Measurements from ENCODE around the gene UBN1. TPM values are rescaled to one million over a fixed set of nuclear protein-coding genes. Genes with fewer than 3 reads are reported as not detected.

UBN1 gene
- total RNA-seq, 3 donors from 2014 or later, result 28.8 to 32.8 (median 29.1) TPM

GRCh38 chr16:4880006-4880580 is 32.8 kb downstream of the UBN1 start:
- no peak for DNase-seq (ENCODE audit: low spot score in 2 of 2)
- H3K4me3 ChIP-seq, result no peak overlapping the region
- H3K27ac ChIP-seq, result no peak overlapping the region
- peaks cover 22% of the 10 kb centered on the region for H3K36me3 ChIP-seq
- intact Hi-C loops (cut with DNase I; ENCODE audit: low total_unique reads), result no loop called here
- H3K9me3 ChIP-seq, result no peaks in the 10 kb centered on the region
- peaks cover 4 to 5% of the 10 kb centered on the region in 2 donors for H3K4me1 ChIP-seq
- H3K27me3 ChIP-seq, result no peaks in the 10 kb centered on the region
- TF ChIP-seq, protein P1, sequence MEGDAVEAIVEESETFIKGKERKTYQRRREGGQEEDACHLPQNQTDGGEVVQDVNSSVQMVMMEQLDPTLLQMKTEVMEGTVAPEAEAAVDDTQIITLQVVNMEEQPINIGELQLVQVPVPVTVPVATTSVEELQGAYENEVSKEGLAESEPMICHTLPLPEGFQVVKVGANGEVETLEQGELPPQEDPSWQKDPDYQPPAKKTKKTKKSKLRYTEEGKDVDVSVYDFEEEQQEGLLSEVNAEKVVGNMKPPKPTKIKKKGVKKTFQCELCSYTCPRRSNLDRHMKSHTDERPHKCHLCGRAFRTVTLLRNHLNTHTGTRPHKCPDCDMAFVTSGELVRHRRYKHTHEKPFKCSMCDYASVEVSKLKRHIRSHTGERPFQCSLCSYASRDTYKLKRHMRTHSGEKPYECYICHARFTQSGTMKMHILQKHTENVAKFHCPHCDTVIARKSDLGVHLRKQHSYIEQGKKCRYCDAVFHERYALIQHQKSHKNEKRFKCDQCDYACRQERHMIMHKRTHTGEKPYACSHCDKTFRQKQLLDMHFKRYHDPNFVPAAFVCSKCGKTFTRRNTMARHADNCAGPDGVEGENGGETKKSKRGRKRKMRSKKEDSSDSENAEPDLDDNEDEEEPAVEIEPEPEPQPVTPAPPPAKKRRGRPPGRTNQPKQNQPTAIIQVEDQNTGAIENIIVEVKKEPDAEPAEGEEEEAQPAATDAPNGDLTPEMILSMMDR (IDR thresholded peaks at IDR 0.05), result no peak
- TF ChIP-seq POLR2A (IDR thresholded peaks at IDR 0.05) (no peak), POLR2AphosphoS5 (IDR thresholded peaks at IDR 0.05) (no peak)

GRCh38 chr16:4882000-4882632 is 34.8 kb downstream of the UBN1 start:
- H3K4me1 ChIP-seq, result peaks cover 3 to 5% of the 10 kb centered on the region in 2 donors
- no peak overlapping the region for H3K4me3 ChIP-seq
- no peaks in the 10 kb centered on the region for H3K27me3 ChIP-seq
- H3K27ac ChIP-seq, result peak overlapping the region in 1 of 2 donors; percentile 50
- no peaks in the 10 kb centered on the region for H3K9me3 ChIP-seq
- intact Hi-C loops (cut with DNase I; ENCODE audit: low total_unique reads), result no loop called here
- DNase-seq (ENCODE audit: low spot score in 2 of 2), result no peak
- TF ChIP-seq, protein P1 (IDR thresholded peaks at IDR 0.05), result no peak
- TF ChIP-seq POLR2A (IDR thresholded peaks at IDR 0.05), result no peak
- TF ChIP-seq POLR2AphosphoS5 (IDR thresholded peaks at IDR 0.05), result no peak
- H3K36me3 ChIP-seq, result peaks cover 36% of the 10 kb centered on the region

- intact Hi-C loops (cut with DNase I; ENCODE audit: low total_unique reads), result no loop called here
- no peaks in the 10 kb centered on the region for H3K27me3 ChIP-seq
- H3K9me3 ChIP-seq, result no peaks in the 10 kb centered on the region
- peak in 1 of 2 donors; percentile 62 for DNase-seq (ENCODE audit: low spot score in 2 of 2)
- peaks cover 0 to 5% of the 10 kb centered on the region in 2 donors for H3K4me1 ChIP-seq
- no peak overlapping the region for H3K4me3 ChIP-seq
- TF ChIP-seq POLR2A (IDR thresholded peaks at IDR 0.05) (no peak), POLR2AphosphoS5 (IDR thresholded peaks at IDR 0.05) (no peak)
- TF ChIP-seq, protein P1 (IDR thresholded peaks at IDR 0.05), result no peak
- H3K27ac ChIP-seq, result peak overlapping the region; percentile 46 to 50
- H3K36me3 ChIP-seq, result peaks cover 36% of the 10 kb centered on the region
These were observed 35.5 kb downstream of the UBN1 start for GRCh38 chr16:4882633-4883285.

DNA sequence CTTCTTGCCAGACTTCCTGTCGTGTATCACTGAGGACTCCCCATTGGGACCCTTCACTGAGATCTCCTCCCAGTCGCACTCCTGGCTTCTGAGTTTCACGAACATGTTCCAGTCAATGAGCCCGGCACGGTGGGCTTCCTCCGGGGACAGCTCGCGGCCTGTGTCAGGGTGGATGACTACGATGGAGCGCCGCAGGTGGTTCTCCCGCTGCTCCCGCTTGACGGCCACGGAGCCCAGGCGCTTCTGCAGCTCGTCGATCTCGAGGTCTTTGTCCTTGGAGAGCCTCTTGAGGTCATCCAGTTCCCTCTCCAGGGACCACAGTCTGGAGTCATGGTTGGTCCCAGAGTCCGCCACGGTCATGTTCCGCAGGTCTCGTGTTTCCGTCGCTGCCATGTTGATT is 36.2 kb downstream of the UBN1 start:
- no peak for TF ChIP-seq POLR2A (IDR thresholded peaks at IDR 0.05)
- TF ChIP-seq POLR2AphosphoS5 (IDR thresholded peaks at IDR 0.05), result no peak
- TF ChIP-seq, protein P1 (IDR thresholded peaks at IDR 0.05), result no peak
- Histone ChIP-seq H3K4me3 (no peak overlapping the region), H3K4me1 (peaks cover 0 to 5% of the 10 kb centered on the region in 2 donors), H3K27ac (no peak overlapping the region), H3K27me3 (no peaks in the 10 kb centered on the region), H3K36me3 (peaks cover 36% of the 10 kb centered on the region), H3K9me3 (no peaks in the 10 kb centered on the region)
- intact Hi-C loops (cut with DNase I; ENCODE audit: low total_unique reads), result no loop called here
- no peak for DNase-seq (ENCODE audit: low spot score in 2 of 2)

GRCh38 chr16:4884209-4884608 is 36.9 kb downstream of the UBN1 start:
- no peak overlapping the region for H3K4me3 ChIP-seq
- TF ChIP-seq POLR2AphosphoS5 (IDR thresholded peaks at IDR 0.05) (no peak), POLR2A (IDR thresholded peaks at IDR 0.05) (no peak)
- TF ChIP-seq, protein P1 (IDR thresholded peaks at IDR 0.05), result no peak
- no peak for DNase-seq (ENCODE audit: low spot score in 2 of 2)
- no peak overlapping the region for H3K27ac ChIP-seq
- intact Hi-C loops (cut with DNase I; ENCODE audit: low total_unique reads), result no loop called here
- peaks cover 36% of the 10 kb centered on the region for H3K36me3 ChIP-seq
- no peaks in the 10 kb centered on the region for H3K9me3 ChIP-seq
- H3K27me3 ChIP-seq, result no peaks in the 10 kb centered on the region
- peaks cover 0 to 5% of the 10 kb centered on the region in 2 donors for H3K4me1 ChIP-seq
